Measurements from ENCODE around the gene GPC1.

DNA sequence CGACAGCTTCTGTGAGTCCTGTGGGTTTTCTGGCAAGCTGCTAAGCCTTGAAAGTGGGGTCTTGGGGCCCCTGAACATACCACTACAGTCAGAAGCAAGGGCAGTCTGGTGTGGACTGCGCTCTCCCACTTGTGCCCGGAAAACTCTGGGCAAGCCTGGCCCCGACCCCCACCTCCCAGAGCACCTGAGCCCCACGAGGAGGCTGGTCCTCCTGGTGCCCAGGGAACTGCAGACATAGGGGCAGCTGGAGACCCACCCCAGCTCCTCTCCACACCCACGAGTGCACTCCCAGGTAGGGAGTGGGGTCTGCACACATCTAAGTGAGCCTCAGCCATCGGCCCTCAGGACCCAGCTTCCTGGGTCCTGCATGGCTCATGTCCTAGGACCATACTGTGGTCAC is 16.2 kb upstream of the GPC1 start:
- TF ChIP-seq CEBPB (IDR thresholded peaks at IDR 0.05; ENCODE audit: borderline replicate concordance in 1 of 2, low read depth in 2 of 2, low read length in 2 of 2) (no peak), POLR2AphosphoS2 (IDR thresholded peaks at IDR 0.05; ENCODE audit: low read depth, low read length) (no peak), ZZZ3 (IDR thresholded peaks at IDR 0.05; ENCODE audit: control insufficient read depth, insufficient read length, low read depth) (no peak), MEF2A (IDR thresholded peaks at IDR 0.05; ENCODE audit: insufficient read depth, low read depth, low read length) (no peak), POLR2A (IDR thresholded peaks at IDR 0.05; ENCODE audit: low read depth, low read length) (no peak), EP300 (IDR thresholded peaks at IDR 0.05; ENCODE audit: borderline replicate concordance in 1 of 2, control insufficient read depth in 1 of 2, low read depth in 2 of 2, low read length in 2 of 2) (no peak), IKZF1 (conservative IDR thresholded peaks at IDR 0.05) (no peak)
- TF ChIP-seq, protein P1, sequence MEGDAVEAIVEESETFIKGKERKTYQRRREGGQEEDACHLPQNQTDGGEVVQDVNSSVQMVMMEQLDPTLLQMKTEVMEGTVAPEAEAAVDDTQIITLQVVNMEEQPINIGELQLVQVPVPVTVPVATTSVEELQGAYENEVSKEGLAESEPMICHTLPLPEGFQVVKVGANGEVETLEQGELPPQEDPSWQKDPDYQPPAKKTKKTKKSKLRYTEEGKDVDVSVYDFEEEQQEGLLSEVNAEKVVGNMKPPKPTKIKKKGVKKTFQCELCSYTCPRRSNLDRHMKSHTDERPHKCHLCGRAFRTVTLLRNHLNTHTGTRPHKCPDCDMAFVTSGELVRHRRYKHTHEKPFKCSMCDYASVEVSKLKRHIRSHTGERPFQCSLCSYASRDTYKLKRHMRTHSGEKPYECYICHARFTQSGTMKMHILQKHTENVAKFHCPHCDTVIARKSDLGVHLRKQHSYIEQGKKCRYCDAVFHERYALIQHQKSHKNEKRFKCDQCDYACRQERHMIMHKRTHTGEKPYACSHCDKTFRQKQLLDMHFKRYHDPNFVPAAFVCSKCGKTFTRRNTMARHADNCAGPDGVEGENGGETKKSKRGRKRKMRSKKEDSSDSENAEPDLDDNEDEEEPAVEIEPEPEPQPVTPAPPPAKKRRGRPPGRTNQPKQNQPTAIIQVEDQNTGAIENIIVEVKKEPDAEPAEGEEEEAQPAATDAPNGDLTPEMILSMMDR (IDR thresholded peaks at IDR 0.05 in 2 of 3, conservative IDR thresholded peaks at IDR 0.05 in 1 of 3; ENCODE audit: control insufficient read depth in 2 of 3, extremely low read depth in 1 of 3, insufficient read depth in 1 of 3, low read depth in 3 of 3, low read length in 3 of 3), result no peak
- TF ChIP-seq, protein P2, sequence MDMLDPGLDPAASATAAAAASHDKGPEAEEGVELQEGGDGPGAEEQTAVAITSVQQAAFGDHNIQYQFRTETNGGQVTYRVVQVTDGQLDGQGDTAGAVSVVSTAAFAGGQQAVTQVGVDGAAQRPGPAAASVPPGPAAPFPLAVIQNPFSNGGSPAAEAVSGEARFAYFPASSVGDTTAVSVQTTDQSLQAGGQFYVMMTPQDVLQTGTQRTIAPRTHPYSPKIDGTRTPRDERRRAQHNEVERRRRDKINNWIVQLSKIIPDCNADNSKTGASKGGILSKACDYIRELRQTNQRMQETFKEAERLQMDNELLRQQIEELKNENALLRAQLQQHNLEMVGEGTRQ (IDR thresholded peaks at IDR 0.05; ENCODE audit: borderline replicate concordance, low read depth, low read length), result no peak
